Fibroblast of lung (primary cell): ENCODE measurements around the gene DNAI1.

Experiments used
- CTCF ChIP-seq, 2 donors: IDR thresholded peaks in 1 of 2; conservative IDR thresholded peaks in 1 of 2; 1 replicate in 1 of 2; 2 replicates in 1 of 2; pipeline ENCODE4 v1.5.1; 2011 to 2012; ENCODE audit warnings: low read length in 2 of 2, control low read depth in 1 of 2, inconsistent platforms in 1 of 2, low read depth in 1 of 2, mild to moderate bottlenecking in 1 of 2
- EZH2 ChIP-seq: IDR thresholded peaks from 2 replicates; pipeline ENCODE4 v1.5.1; 2012; ENCODE audit warnings: low read length, control low read depth, mild to moderate bottlenecking; ENCODE audit errors: missing control alignments

- TF ChIP-seq CTCF (conservative IDR thresholded peaks at IDR 0.05 in 1 of 2, IDR thresholded peaks at IDR 0.05 in 1 of 2; ENCODE audit: low read depth in 1 of 2, low read length in 2 of 2) (no peak), EZH2 (no peak)
Measured at GRCh38 chr9:34417734-34418133, 40.9 kb upstream of the DNAI1 start.
